DND-41 (cell line): Measurements from ENCODE around the gene DOCK3.

Source experiments
- ATAC-seq: fragments of 200-7000 bp; cut with Tn5 transposase; 3 replicates; pipeline ENCODE4 v1.9.1; 2021; ENCODE audit warnings: low read depth; ENCODE audit not compliant: insufficient read depth
- DNase-seq: peaks from one replicate; pipeline ENCODE4 v3.0.0-alpha.2; 2020
- H2AFZ ChIP-seq: 2 replicates; pipeline ENCODE4 v1.6.0; 2012; ENCODE audit warnings: low read depth, low read length
- H3K27ac ChIP-seq: 2 replicates; pipeline ENCODE4 v1.5.1; 2012; ENCODE audit warnings: low read length, inconsistent platforms
- H3K27me3 ChIP-seq: fragments of 200-600 bp; sonication (generic); 2 replicates; pipeline ENCODE4 v1.6.0; 2012; ENCODE audit warnings: low read length, mild to moderate bottlenecking, inconsistent platforms; ENCODE audit not compliant: insufficient read depth, poor library complexity
- H3K36me3 ChIP-seq: 2 replicates; pipeline ENCODE4 v1.5.1; 2012; ENCODE audit warnings: low read length, inconsistent platforms; ENCODE audit not compliant: insufficient read depth
- H3K4me1 ChIP-seq: 2 replicates; pipeline ENCODE4 v1.5.1; 2012; ENCODE audit warnings: mild to moderate bottlenecking, low read length; ENCODE audit not compliant: insufficient read depth
- H3K4me2 ChIP-seq: 2 replicates; pipeline ENCODE4 v1.6.0; 2012; ENCODE audit warnings: mild to moderate bottlenecking, moderate library complexity, low read length, inconsistent platforms; ENCODE audit not compliant: insufficient read depth
- H3K4me3 ChIP-seq, 2 experiments: fragments of 200-600 bp in 1 of 2; shearing (Covaris generic) in 1 of 2; 2 replicates each; pipeline ENCODE4 v1.5.1; 2012 to 2016; ENCODE audit warnings: inconsistent platforms in 2 of 2, low read length in 2 of 2, mild to moderate bottlenecking in 2 of 2, low read depth in 1 of 2, moderate library complexity in 1 of 2
- H3K79me2 ChIP-seq: 2 replicates; pipeline ENCODE4 v1.6.0; 2012; ENCODE audit warnings: low read length, inconsistent platforms; ENCODE audit not compliant: insufficient read depth
- H3K9ac ChIP-seq: 2 replicates; pipeline ENCODE4 v1.6.0; 2012; ENCODE audit warnings: low read depth, mild to moderate bottlenecking, inconsistent platforms, low read length, moderate library complexity
- H3K9me3 ChIP-seq: 2 replicates; pipeline ENCODE4 v1.5.1; 2012; ENCODE audit warnings: low read length, moderate library complexity, mild to moderate bottlenecking, inconsistent platforms; ENCODE audit not compliant: insufficient read depth, severe bottlenecking
- H4K20me1 ChIP-seq: 2 replicates; pipeline ENCODE4 v1.6.0; 2012; ENCODE audit warnings: low read length; ENCODE audit not compliant: insufficient read depth
- CTCF ChIP-seq: IDR thresholded peaks from 2 replicates; pipeline ENCODE4 v1.5.1; 2012; ENCODE audit warnings: borderline replicate concordance, low read length, moderate library complexity, mild to moderate bottlenecking; ENCODE audit not compliant: poor library complexity, severe bottlenecking; ENCODE audit errors: extremely low read depth
- EZH2 ChIP-seq: IDR thresholded peaks from 3 replicates; pipeline ENCODE4 v1.6.1; 2012; ENCODE audit warnings: borderline replicate concordance, low read depth, mild to moderate bottlenecking, moderate library complexity, low read length, inconsistent platforms; ENCODE audit not compliant: severe bottlenecking

The DOCK3 gene

GRCh38 chr3:51002495-51002894 lies 327.8 kb downstream of the DOCK3 start:
- H3K27me3 ChIP-seq, result peaks cover 9% of the 10 kb centered on the region
- H4K20me1 ChIP-seq, result no peaks in the 10 kb centered on the region
- TF ChIP-seq EZH2 (no peak), CTCF (no peak)
- H3K9me3 ChIP-seq, result no peaks in the 10 kb centered on the region
- no peak overlapping the region for H3K4me3 ChIP-seq
- H3K4me1 ChIP-seq, result no peaks in the 10 kb centered on the region
- no peak overlapping the region for H3K4me2 ChIP-seq
- DNase-seq (no peak), ATAC-seq (no peak)
- no peak overlapping the region for H3K27ac ChIP-seq
- H3K79me2 ChIP-seq, result no peaks in the 10 kb centered on the region
- no peak overlapping the region for H2AFZ ChIP-seq
- H3K9ac ChIP-seq, result no peak overlapping the region
- no peaks in the 10 kb centered on the region for H3K36me3 ChIP-seq

GRCh38 chr3:51004235-51004634 lies 329.5 kb downstream of the DOCK3 start:
- Histone ChIP-seq H3K79me2 (no peaks in the 10 kb centered on the region), H3K9me3 (no peaks in the 10 kb centered on the region)
- TF ChIP-seq CTCF, result no peak
- TF ChIP-seq EZH2, result no peak

GRCh38 chr3:51024121-51024520 lies 349.4 kb downstream of the DOCK3 start:
- no peak overlapping the region for H3K4me2 ChIP-seq
- H3K36me3 ChIP-seq, result no peaks in the 10 kb centered on the region
- H3K9me3 ChIP-seq, result no peaks in the 10 kb centered on the region
- ATAC-seq (no peak), DNase-seq (no peak)
- TF ChIP-seq EZH2 (no peak), CTCF (no peak)
- H3K9ac ChIP-seq, result no peak overlapping the region
- H2AFZ ChIP-seq, result no peak overlapping the region
- no peak overlapping the region for H3K4me3 ChIP-seq
- no peaks in the 10 kb centered on the region for H3K79me2 ChIP-seq
- H3K27ac ChIP-seq, result no peak overlapping the region
- H4K20me1 ChIP-seq, result no peaks in the 10 kb centered on the region
- no peaks in the 10 kb centered on the region for H3K27me3 ChIP-seq
- H3K4me1 ChIP-seq, result peaks cover 10% of the 10 kb centered on the region

More at GRCh38 chr3:51004235-51004634, 329.5 kb downstream of the DOCK3 start:
- ATAC-seq (no peak), DNase-seq (no peak)
- H3K27me3 ChIP-seq, result peaks cover 4% of the 10 kb centered on the region
- no peak overlapping the region for H3K4me2 ChIP-seq
- no peaks in the 10 kb centered on the region for H4K20me1 ChIP-seq
- no peak overlapping the region for H3K9ac ChIP-seq
- no peaks in the 10 kb centered on the region for H3K36me3 ChIP-seq
- no peaks in the 10 kb centered on the region for H3K4me1 ChIP-seq
- no peak overlapping the region for H2AFZ ChIP-seq
- no peak overlapping the region for H3K4me3 ChIP-seq
- no peak overlapping the region for H3K27ac ChIP-seq
